SK-N-MC (cell line): ENCODE measurements around the gene SEC14L1.

Source experiments
- DNase-seq: peaks from one replicate; pipeline ENCODE4 v3.0.0-alpha.2; 2011; ENCODE audit warnings: low read depth, low spot score
- H3K27ac ChIP-seq: fragments of 200-600 bp; sonication (generic); 2 replicates; pipeline ENCODE4 v1.5.1; 2016; ENCODE audit warnings: mixed run types
- H3K36me3 ChIP-seq: fragments of 200-600 bp; sonication (generic); 2 replicates; pipeline ENCODE4 v1.6.1; 2017; ENCODE audit warnings: antibody characterized with exemption, low read length, mixed read lengths; ENCODE audit not compliant: insufficient read depth
- H3K4me3 ChIP-seq: fragments of 200-600 bp; sonication (generic); 2 replicates; pipeline ENCODE4 v1.5.1; 2016
- H3K9ac ChIP-seq: fragments of 200-600 bp; sonication (generic); 2 replicates; pipeline ENCODE4 v1.8.0; 2017; ENCODE audit warnings: mixed run types, mixed read lengths; ENCODE audit not compliant: insufficient read length
- H3K9me3 ChIP-seq: fragments of 200-600 bp; sonication (generic); 2 replicates; pipeline ENCODE4 v1.6.1; 2017; ENCODE audit warnings: low read depth, mild to moderate bottlenecking, antibody characterized with exemption, low read length, moderate library complexity, mixed read lengths
- EZH2 ChIP-seq: fragments of 200-600 bp; sonication (generic); IDR thresholded peaks from one replicate; pipeline ENCODE4 v1.6.1; 2017; ENCODE audit warnings: antibody characterized with exemption
- FOXP2 ChIP-seq: optimal IDR thresholded peaks from 2 replicates; pipeline ENCODE3; 2011; ENCODE audit warnings: mild to moderate bottlenecking, moderate library complexity; ENCODE audit not compliant: insufficient read depth; ENCODE audit errors: extremely low read length, control extremely low read depth
- POLR2AphosphoS5 ChIP-seq: IDR thresholded peaks from 2 replicates; pipeline ENCODE4 v1.6.1; 2012; ENCODE audit warnings: mild to moderate bottlenecking, low read depth, low read length, borderline replicate concordance

The SEC14L1 gene

DNA sequence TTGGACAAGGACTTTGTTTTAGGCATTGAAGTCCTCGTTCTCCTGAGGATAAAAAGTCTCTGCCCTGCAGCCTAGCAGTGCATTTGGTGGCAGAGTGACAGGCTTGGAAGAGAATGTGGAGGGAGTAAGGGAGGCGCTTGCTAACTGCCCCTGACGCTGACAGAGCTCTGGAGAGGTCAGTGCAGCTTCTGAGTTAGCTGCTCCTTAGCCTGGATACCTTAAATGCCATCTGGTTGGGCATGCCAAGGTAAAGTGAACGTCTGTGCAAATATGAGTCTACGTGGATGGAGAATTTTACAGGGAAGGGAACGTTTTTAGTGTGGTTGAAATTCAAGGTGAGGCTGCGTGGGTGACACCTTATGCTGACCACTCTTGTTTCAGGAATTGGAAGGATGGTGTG, 44.4 kb downstream of the SEC14L1 start:
- TF ChIP-seq FOXP2, result no peak
- no peak for TF ChIP-seq EZH2
- no peak for TF ChIP-seq POLR2AphosphoS5
- DNase-seq, result no peak
- Histone ChIP-seq H3K36me3 (no peaks in the 10 kb centered on the region), H3K9me3 (no peaks in the 10 kb centered on the region), H3K4me3 (no peak overlapping the region), H3K9ac (no peak overlapping the region), H3K27ac (no peak overlapping the region)

DNA sequence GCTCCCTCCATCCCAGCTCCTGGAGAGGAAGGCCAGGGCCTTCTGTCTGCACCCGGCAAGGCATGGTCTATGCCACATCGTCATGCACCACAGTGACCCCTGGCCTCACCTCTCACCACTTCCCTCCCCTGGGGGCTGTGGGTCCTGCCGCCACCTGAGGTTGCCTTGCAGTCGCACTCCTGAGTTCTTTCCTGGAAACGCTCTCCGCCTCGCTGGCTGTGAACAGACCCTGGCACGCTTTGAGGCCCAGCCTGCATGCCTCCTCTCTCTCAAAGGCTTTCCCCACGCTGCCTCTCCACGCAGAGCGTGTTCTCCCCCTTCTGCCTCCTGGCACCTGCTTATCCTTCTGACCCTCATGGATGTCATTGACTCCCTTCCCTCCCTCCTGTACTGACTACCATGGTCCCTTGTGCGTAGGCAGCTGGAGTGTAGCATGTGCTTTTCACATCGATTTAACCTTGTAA, 45.4 kb downstream of the SEC14L1 start:
- no peak for DNase-seq
- H3K9ac ChIP-seq, result no peak overlapping the region
- H3K9me3 ChIP-seq, result no peaks in the 10 kb centered on the region
- no peak overlapping the region for H3K4me3 ChIP-seq
- no peak for TF ChIP-seq POLR2AphosphoS5
- no peak for TF ChIP-seq FOXP2
- TF ChIP-seq EZH2, result no peak
- no peaks in the 10 kb centered on the region; the same call in 1 of the 2 replicates for H3K36me3 ChIP-seq
- no peak overlapping the region for H3K27ac ChIP-seq

DNA sequence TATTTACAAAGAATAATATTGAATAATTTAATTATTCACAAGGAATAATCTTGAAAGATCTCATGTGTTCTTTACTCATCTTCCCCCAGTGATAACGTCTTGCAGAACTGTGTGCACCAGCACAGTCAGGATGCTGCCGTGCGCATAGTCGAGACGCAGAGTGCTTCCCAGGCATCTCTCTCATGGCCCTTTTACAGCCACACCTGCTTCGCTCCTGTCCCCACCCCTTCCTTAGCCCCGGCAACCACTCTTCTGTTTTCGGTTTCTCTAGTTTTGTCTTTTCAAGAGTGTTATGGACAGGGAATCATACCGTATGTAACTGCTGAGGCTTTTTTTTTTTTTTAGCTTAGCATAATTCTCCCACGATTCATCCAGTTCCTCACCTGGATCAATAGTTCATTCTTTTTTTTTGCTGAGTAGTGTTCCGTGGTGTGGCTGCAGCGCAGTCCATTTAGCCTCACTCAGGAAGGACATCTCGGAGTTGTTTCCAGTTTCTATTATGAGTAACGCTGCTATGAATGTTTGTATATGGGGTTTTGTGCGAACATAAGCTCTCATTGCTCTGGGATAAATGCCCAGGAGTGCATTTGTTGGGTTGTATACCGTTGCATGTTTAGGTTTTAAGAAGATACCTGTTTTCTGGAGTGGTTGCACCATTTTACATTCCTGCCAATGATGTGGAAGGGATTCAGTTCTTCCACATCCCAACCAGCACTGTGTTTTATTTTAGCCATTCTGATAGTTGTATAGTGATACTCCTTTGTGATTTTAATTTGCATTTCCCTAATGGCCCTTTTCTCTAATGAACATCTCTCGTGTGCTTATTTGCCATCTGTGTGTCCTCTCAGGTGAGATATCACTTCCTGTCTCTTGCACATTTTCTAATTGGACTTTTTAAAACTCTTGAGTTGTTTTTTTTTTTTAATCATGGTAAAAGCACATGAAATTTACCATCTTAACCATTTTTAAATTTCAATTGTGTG, 47.6 kb downstream of the SEC14L1 start:
- H3K27ac ChIP-seq, result no peak overlapping the region
- DNase-seq, result no peak
- no peak for TF ChIP-seq POLR2AphosphoS5
- no peak for TF ChIP-seq EZH2
- TF ChIP-seq FOXP2, result no peak
- H3K9ac ChIP-seq, result no peak overlapping the region
- H3K9me3 ChIP-seq, result no peaks in the 10 kb centered on the region
- H3K36me3 ChIP-seq, result peaks cover 15% of the 10 kb centered on the region
- no peak overlapping the region for H3K4me3 ChIP-seq

DNA sequence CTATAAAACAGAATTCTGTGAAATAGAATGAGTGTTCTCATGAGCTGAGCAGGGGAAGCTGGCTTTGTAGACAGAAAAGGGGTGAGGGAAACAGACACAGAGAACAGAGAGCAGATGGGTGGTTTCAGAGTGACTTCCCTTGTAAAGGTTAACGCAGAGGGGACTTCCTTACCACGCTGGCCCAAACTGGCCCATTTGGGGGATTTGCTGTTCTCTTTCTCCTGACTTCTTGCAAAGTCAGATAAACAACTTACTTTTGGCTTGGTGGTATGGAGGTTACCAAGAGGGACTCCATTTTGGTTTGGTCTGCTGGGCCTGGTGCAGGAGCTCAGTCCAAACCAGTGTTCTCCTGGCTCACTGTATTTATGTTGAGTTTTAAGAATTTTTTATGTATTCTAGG, 48.4 kb downstream of the SEC14L1 start:
- H3K4me3 ChIP-seq, result no peak overlapping the region
- H3K9me3 ChIP-seq, result no peaks in the 10 kb centered on the region
- H3K27ac ChIP-seq, result no peak overlapping the region
- H3K9ac ChIP-seq, result no peak overlapping the region
- no peak for DNase-seq
- peaks cover 22% of the 10 kb centered on the region for H3K36me3 ChIP-seq
- TF ChIP-seq EZH2 (no peak), FOXP2 (no peak), POLR2AphosphoS5 (no peak)

DNA sequence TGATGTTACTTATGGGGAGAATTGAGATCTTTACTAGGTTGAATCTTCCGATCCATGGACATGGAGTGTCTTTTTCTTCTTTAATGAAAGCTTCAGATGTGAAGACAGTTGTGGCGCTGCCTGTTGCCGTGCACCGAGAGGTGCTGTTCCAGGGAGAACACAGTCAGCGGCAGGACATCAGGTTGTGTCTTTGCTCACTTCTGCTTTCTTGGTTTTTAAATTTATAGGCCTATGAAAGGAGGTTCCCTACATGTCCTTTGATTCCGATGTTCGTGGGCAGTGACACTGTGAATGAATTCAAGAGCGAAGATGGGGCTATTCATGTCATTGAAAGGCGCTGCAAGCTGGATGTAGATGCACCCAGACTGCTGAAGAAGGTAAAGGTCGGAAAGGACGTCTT, 49.8 kb downstream of the SEC14L1 start:
- no peak overlapping the region for H3K27ac ChIP-seq

DNA sequence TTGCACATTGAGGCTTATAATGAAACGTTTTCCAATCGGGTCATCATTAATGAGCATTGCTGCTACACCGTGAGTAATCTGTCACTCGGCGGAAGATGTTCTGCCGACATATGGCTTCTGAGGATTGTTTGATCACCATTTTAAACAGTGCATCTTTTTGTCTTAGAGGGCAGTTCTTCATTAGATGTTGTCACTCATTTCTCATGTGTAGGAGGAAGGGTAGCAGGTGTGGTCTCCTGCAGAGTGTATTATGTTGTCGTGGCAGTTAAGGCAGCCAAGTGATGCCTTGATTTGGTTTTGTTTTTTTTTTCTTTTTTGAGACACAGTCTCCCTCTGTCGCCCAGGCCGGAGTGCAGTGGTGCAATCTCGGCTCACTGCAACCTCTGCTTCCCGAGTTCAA, 50.5 kb downstream of the SEC14L1 start:
- TF ChIP-seq POLR2AphosphoS5 (no peak), FOXP2 (no peak), EZH2 (no peak)
- DNase-seq, result no peak

More for the DNA sequence above, 49.8 kb downstream of the SEC14L1 start:
- H3K9me3 ChIP-seq, result no peaks in the 10 kb centered on the region
- H3K36me3 ChIP-seq, result peaks cover 36% of the 10 kb centered on the region
- no peak for DNase-seq
- H3K4me3 ChIP-seq, result no peak overlapping the region
- H3K9ac ChIP-seq, result no peak overlapping the region
- TF ChIP-seq EZH2 (no peak), POLR2AphosphoS5 (no peak)

DNA sequence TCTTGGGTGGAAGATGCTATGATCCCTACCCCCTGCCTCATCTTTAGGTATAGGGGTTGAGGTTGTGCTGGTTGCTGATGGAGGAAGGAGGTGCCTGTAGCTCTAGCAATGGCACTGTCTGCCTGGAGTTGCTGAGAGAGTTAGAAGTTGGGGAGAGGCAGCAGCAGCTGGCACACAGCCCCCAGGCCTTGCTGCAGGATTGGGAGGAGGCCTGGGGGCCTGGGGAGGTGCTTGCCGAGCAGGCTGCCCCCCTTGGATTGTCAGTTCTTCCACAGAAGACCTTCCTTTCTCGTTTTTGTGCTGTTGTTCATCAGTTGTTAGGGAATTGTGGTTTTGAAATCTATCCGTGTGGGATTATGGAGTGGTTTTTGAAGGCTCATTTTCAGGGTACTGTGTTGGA, 52.9 kb downstream of the SEC14L1 start:
- Histone ChIP-seq H3K27ac (peak overlapping the region; percentile 32; the same call in 1 of the 2 replicates), H3K4me3 (no peak overlapping the region), H3K9me3 (no peaks in the 10 kb centered on the region), H3K9ac (no peak overlapping the region), H3K36me3 (peaks cover 65% of the 10 kb centered on the region)
- DNase-seq, result no peak
- TF ChIP-seq FOXP2, result no peak
- no peak for TF ChIP-seq EZH2
- no peak for TF ChIP-seq POLR2AphosphoS5

More for the DNA sequence above, 50.5 kb downstream of the SEC14L1 start:
- Histone ChIP-seq H3K36me3 (peaks cover 43% of the 10 kb centered on the region), H3K9ac (no peak overlapping the region), H3K9me3 (no peaks in the 10 kb centered on the region), H3K27ac (no peak overlapping the region), H3K4me3 (no peak overlapping the region)

DNA sequence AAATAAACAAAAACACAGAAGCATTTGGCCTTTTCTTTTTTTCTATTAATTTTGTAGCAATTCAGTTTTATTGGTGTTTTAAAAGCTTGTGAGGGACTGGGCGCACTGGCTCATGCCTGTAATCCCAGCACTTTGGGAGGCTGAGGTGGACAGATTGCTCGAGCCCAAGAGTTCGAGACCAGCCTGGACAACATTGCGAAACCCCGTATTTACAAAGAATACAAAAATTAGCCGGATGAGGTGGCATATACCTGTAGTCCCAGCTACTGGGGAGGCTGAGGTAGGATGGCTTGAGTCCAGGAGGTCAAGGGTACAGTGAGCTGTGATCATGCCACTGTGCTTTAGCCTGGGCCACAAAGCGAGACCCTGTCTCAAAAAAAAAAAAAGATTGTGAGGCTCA, 53.4 kb downstream of the SEC14L1 start:
- Histone ChIP-seq H3K9ac (no peak overlapping the region), H3K27ac (peak overlapping the region; percentile 32; the same call in 1 of the 2 replicates), H3K36me3 (peaks cover 70% of the 10 kb centered on the region), H3K4me3 (no peak overlapping the region), H3K9me3 (no peaks in the 10 kb centered on the region)
- no peak for DNase-seq
- no peak for TF ChIP-seq EZH2
- no peak for TF ChIP-seq POLR2AphosphoS5
- TF ChIP-seq FOXP2, result no peak

DNA sequence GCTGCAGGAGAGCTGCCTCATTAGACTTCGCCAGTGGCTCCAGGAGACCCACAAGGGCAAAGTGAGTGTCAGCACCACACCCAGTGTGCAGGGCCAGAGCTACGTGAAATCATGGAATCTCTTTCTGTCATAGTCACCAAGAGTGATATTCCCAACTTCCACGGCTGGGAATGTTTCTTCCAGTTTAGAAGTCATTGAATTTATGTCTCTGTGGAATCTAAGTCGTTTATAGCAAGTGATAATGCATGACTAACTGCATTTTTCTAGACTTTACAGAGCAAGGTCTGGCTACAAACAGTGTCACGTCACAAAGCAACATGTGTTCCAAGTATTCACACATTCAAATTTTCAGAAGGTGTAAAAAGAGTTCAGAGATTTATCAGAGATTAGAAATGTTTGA, 55.5 kb downstream of the SEC14L1 start:
- Histone ChIP-seq H3K36me3 (peaks cover 91% of the 10 kb centered on the region), H3K4me3 (no peak overlapping the region), H3K9ac (no peak overlapping the region), H3K9me3 (no peaks in the 10 kb centered on the region), H3K27ac (no peak overlapping the region)
- no peak for TF ChIP-seq EZH2
- no peak for TF ChIP-seq POLR2AphosphoS5
- TF ChIP-seq FOXP2, result no peak
- DNase-seq, result no peak
